HL-60 (cell line): ENCODE measurements around the gene DNAJA4.

ENCODE experiments used
- DNase-seq, 2 experiments: peaks; one replicate each; pipeline ENCODE4 v3.0.0-alpha.2; 2010 to 2020; ENCODE audit warnings: low read depth in 1 of 2, low spot score in 1 of 2
- H3K27ac ChIP-seq: fragments of 250-450 bp; sonication (Bioruptor Pico); replicated peaks from 2 replicates; pipeline ENCODE4 v1.5.1; 2020; ENCODE audit warnings: mild to moderate bottlenecking, moderate library complexity
- H3K27me3 ChIP-seq: fragments of 250-450 bp; sonication (Bioruptor Pico); 2 replicates; pipeline ENCODE4 v1.5.1; 2021; ENCODE audit warnings: mild to moderate bottlenecking, moderate library complexity; ENCODE audit not compliant: insufficient read depth, poor library complexity, severe bottlenecking
- H3K4me3 ChIP-seq: replicated peaks from 2 replicates; pipeline ENCODE4 v1.5.1; 2011; ENCODE audit warnings: mild to moderate bottlenecking, control low read depth, low read length; ENCODE audit not compliant: insufficient read depth
- GABPA ChIP-seq: IDR thresholded peaks from 2 replicates; pipeline ENCODE4 v1.6.1; 2012; ENCODE audit warnings: low read depth
- POLR2AphosphoS5 ChIP-seq: IDR thresholded peaks from 2 replicates; pipeline ENCODE4 v1.6.1; 2012; ENCODE audit warnings: low read depth
- SPI1 ChIP-seq: IDR thresholded peaks from 2 replicates; pipeline ENCODE4 v1.6.1; 2012; ENCODE audit warnings: low read depth, mild to moderate bottlenecking, borderline replicate concordance
- TF ChIP-seq, protein P1 (sequence below): IDR thresholded peaks from 2 replicates; pipeline ENCODE4 v1.6.1; 2012; ENCODE audit warnings: low read depth; ENCODE audit not compliant: insufficient replicate concordance
- TF ChIP-seq, protein P2 (sequence below): IDR thresholded peaks from one replicate; pipeline ENCODE4 v1.5.1; 2011; ENCODE audit warnings: low read length, control low read depth, inconsistent platforms; ENCODE audit not compliant: insufficient read depth

Gene DNAJA4

DNA sequence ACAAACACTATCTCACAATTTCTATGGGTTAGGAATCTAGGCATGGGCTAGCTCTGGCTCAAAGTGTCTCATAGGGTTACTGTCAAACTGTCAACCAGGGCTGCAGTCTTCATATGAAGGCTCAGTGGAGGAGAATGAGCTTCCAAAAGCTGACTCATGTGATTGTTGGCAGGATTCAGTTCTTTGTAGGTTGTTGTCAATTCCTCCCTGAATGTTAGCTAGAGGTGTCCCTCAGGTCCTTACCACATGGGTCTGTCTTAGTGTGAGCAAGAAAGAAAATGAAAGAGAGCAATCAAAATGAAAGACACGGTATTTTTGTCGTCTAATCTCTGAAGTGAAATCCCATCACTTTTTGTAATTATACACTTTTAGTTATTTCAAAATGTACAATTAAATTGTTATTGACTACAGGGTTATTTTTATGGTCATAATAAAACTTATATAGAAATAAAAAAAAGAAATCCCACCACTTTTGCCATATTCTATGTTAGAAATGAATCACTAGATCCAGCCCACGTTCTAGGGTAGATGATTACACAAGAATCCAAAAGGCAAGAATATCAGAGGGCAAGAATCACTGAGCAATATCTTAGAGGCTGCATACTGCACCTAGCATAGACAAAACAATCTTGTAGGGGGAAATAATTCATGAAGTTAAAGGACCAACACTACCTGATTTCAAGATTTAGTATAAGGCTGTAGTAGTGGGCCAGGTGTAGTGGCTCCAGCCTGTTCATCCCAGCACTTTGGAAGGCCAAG, 38.4 kb upstream of the DNAJA4 start:
- no peak overlapping the region for H3K27ac ChIP-seq
- TF ChIP-seq SPI1, result no peak
- no peak for TF ChIP-seq GABPA
- TF ChIP-seq, protein P1, sequence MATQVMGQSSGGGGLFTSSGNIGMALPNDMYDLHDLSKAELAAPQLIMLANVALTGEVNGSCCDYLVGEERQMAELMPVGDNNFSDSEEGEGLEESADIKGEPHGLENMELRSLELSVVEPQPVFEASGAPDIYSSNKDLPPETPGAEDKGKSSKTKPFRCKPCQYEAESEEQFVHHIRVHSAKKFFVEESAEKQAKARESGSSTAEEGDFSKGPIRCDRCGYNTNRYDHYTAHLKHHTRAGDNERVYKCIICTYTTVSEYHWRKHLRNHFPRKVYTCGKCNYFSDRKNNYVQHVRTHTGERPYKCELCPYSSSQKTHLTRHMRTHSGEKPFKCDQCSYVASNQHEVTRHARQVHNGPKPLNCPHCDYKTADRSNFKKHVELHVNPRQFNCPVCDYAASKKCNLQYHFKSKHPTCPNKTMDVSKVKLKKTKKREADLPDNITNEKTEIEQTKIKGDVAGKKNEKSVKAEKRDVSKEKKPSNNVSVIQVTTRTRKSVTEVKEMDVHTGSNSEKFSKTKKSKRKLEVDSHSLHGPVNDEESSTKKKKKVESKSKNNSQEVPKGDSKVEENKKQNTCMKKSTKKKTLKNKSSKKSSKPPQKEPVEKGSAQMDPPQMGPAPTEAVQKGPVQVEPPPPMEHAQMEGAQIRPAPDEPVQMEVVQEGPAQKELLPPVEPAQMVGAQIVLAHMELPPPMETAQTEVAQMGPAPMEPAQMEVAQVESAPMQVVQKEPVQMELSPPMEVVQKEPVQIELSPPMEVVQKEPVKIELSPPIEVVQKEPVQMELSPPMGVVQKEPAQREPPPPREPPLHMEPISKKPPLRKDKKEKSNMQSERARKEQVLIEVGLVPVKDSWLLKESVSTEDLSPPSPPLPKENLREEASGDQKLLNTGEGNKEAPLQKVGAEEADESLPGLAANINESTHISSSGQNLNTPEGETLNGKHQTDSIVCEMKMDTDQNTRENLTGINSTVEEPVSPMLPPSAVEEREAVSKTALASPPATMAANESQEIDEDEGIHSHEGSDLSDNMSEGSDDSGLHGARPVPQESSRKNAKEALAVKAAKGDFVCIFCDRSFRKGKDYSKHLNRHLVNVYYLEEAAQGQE, result no peak
- TF ChIP-seq, protein P2, sequence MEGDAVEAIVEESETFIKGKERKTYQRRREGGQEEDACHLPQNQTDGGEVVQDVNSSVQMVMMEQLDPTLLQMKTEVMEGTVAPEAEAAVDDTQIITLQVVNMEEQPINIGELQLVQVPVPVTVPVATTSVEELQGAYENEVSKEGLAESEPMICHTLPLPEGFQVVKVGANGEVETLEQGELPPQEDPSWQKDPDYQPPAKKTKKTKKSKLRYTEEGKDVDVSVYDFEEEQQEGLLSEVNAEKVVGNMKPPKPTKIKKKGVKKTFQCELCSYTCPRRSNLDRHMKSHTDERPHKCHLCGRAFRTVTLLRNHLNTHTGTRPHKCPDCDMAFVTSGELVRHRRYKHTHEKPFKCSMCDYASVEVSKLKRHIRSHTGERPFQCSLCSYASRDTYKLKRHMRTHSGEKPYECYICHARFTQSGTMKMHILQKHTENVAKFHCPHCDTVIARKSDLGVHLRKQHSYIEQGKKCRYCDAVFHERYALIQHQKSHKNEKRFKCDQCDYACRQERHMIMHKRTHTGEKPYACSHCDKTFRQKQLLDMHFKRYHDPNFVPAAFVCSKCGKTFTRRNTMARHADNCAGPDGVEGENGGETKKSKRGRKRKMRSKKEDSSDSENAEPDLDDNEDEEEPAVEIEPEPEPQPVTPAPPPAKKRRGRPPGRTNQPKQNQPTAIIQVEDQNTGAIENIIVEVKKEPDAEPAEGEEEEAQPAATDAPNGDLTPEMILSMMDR, result no peak
- no peak for TF ChIP-seq POLR2AphosphoS5
- H3K27me3 ChIP-seq, result no peaks in the 10 kb centered on the region
- DNase-seq, result no peak
- H3K4me3 ChIP-seq, result no peak overlapping the region

DNA sequence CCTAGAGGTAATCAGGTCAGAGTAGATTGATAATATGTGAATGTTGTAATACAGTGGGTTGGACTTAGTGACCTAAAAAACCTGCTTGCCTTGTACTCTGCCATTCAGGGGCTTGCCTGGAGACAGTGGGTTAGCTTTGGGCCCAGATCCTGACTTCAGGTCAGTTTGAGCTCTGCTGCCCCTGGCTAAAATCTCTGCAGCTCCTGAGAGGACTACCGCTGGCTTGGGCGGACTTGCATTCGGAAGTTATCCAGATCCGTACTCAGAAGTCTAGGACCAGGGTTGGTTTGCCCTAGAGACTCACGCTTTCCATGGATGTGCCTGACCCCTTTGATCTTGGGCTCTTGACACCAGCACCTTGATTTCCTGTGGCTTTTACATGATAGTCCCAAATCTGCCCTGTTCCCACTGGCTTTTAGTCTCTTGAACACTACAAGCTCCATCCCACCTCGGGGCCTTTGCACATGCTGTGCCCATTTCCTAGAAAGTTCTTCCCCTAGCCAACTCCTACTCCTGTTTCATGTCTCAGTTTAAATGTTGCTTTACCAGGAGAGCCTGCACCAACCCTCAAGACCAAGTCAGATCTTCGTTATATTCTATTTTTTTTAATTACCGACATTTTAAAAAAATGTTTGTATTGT, 35.9 kb upstream of the DNAJA4 start:
- no peaks in the 10 kb centered on the region for H3K27me3 ChIP-seq
- no peak overlapping the region for H3K27ac ChIP-seq
- TF ChIP-seq SPI1 (no peak), POLR2AphosphoS5 (no peak), GABPA (no peak)
- TF ChIP-seq, protein P1, result no peak
- TF ChIP-seq, protein P2, result no peak
- no peak for DNase-seq
- H3K4me3 ChIP-seq, result no peak overlapping the region

DNA sequence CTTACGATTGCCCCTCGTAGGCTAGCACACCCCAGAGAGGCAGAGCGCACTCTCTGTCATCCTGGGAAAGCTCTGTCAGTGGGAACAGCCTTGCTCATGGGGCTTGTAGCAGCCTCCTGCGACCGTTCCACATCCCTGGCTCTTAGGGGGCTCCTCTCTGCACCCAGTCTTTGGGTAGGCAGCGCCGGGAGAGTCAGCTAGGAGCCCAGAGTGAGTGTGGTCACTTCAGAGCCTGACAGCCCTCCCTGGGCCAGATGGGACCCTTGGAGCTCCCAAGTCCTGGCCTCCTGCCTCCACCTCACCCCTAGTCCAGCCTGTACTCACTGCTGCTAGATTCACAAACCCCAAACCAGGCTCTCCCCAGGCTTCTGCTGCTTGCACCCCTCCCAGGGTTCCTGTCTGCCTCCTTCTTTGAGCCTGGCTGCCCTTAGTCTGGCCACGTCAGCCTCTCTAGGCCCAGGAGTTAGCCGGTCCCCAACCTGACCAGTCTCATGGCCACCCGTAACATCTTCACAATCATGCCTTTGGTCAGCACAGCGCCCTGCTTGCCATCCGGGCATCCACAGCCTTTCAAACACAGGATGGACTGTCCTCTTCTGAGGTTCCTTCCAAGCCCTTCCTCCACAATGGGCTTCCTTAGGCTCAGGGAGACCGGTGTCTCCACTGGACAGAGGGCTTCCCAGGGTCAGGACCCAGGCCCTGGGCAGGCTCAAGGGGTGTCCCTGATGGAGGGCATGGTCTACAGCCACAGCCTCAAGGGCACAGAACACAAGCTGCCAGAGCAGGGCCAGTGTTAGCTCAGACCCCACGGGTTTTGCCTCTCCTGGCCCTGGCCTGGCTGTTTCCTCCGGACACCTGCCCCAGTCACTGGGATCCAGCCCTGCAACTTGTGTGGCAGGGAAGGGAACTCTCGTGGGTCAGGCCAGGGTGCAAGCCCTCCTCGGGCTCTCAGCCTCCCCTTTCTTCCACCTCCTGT, 34.6 kb upstream of the DNAJA4 start:
- Histone ChIP-seq H3K27me3 (no peaks in the 10 kb centered on the region), H3K27ac (no peak overlapping the region), H3K4me3 (no peak overlapping the region)
- TF ChIP-seq SPI1, result no peak
- no peak for TF ChIP-seq GABPA
- TF ChIP-seq, protein P2, result no peak
- no peak for TF ChIP-seq POLR2AphosphoS5
- TF ChIP-seq, protein P1, result no peak
- no peak for DNase-seq
